Measurements from ENCODE around the gene TBCCD1. TPM values are rescaled to one million over a fixed set of nuclear protein-coding genes. Genes with fewer than 3 reads are reported as not detected.

Gene TBCCD1
- polyA plus RNA-seq, 1 donor from 2014 or later, result 13.4 TPM

- no peak overlapping the region for H3K27ac ChIP-seq (ENCODE audit: low read length)
These were observed 56.6 kb downstream of the TBCCD1 start for GRCh38 chr3:186510374-186511079.

GRCh38 chr3:186509423-186509822, 57.7 kb downstream of the TBCCD1 start:
- no peak overlapping the region for H2AFZ ChIP-seq (ENCODE audit: low read depth, low read length)
- no peak overlapping the region for H3K9ac ChIP-seq (ENCODE audit: low read length)
- no peaks in the 10 kb centered on the region for H3K36me3 ChIP-seq (ENCODE audit: insufficient read depth, low read length)
- H3K79me2 ChIP-seq (replicated peaks; ENCODE audit: insufficient read depth, low read length), result no peaks in the 10 kb centered on the region
- no peaks in the 10 kb centered on the region for H4K20me1 ChIP-seq (ENCODE audit: insufficient read depth)
- no peak overlapping the region for H3K27ac ChIP-seq (ENCODE audit: low read length)
- no peaks in the 10 kb centered on the region for H3K27me3 ChIP-seq (ENCODE audit: insufficient read depth, low read depth, low read length)
- H3K9me2 ChIP-seq (ENCODE audit: insufficient read depth, low read length), result no peaks in the 10 kb centered on the region
- H3F3A ChIP-seq (ENCODE audit: insufficient read depth, low read length, poor library complexity, severe bottlenecking), result no peaks in the 10 kb centered on the region
- no peak overlapping the region for H3K4me2 ChIP-seq (ENCODE audit: low read length)
- H3K4me3 ChIP-seq (ENCODE audit: low read length), result no peak overlapping the region
- no peaks in the 10 kb centered on the region for H3K9me3 ChIP-seq (ENCODE audit: low read length)
- TF ChIP-seq TAF1 (IDR thresholded peaks at IDR 0.05; ENCODE audit: low read depth) (no peak), CTCF (IDR thresholded peaks at IDR 0.05; ENCODE audit: poor library complexity, severe bottlenecking) (no peak), REST (IDR thresholded peaks at IDR 0.05; ENCODE audit: borderline replicate concordance) (no peak), EP300 (conservative IDR thresholded peaks at IDR 0.05; ENCODE audit: poor library complexity, severe bottlenecking) (no peak), POLR2AphosphoS5 (IDR thresholded peaks at IDR 0.05) (no peak), RAD21 (conservative IDR thresholded peaks at IDR 0.05) (no peak)

More at GRCh38 chr3:186510374-186511079, 56.6 kb downstream of the TBCCD1 start:
- Histone ChIP-seq H4K20me1 (ENCODE audit: insufficient read depth) (no peaks in the 10 kb centered on the region), H3K4me3 (ENCODE audit: low read length) (no peak overlapping the region), H3K4me2 (ENCODE audit: low read length) (no peak overlapping the region), H3K9me3 (ENCODE audit: low read length) (no peaks in the 10 kb centered on the region), H3K9ac (ENCODE audit: low read length) (no peak overlapping the region), H3K79me2 (replicated peaks; ENCODE audit: insufficient read depth, low read length) (no peaks in the 10 kb centered on the region), H2AFZ (ENCODE audit: low read depth, low read length) (no peak overlapping the region), H3K9me2 (ENCODE audit: insufficient read depth, low read length) (no peaks in the 10 kb centered on the region), H3F3A (ENCODE audit: insufficient read depth, low read length, poor library complexity, severe bottlenecking) (no peaks in the 10 kb centered on the region), H3K27me3 (ENCODE audit: insufficient read depth, low read depth, low read length) (no peaks in the 10 kb centered on the region), H3K36me3 (ENCODE audit: insufficient read depth, low read length) (no peaks in the 10 kb centered on the region)
- TF ChIP-seq EZH2 (IDR thresholded peaks at IDR 0.05; ENCODE audit: borderline replicate concordance, insufficient read depth, low read length, poor library complexity, severe bottlenecking), result no peak
- TF ChIP-seq POLR2AphosphoS5 (IDR thresholded peaks at IDR 0.05), result no peak
- TF ChIP-seq RAD21 (conservative IDR thresholded peaks at IDR 0.05), result no peak
- no peak for TF ChIP-seq CTCF (IDR thresholded peaks at IDR 0.05; ENCODE audit: poor library complexity, severe bottlenecking)
- no peak for TF ChIP-seq REST (IDR thresholded peaks at IDR 0.05; ENCODE audit: borderline replicate concordance)
- no peak for TF ChIP-seq EP300 (conservative IDR thresholded peaks at IDR 0.05; ENCODE audit: poor library complexity, severe bottlenecking)
- no peak for TF ChIP-seq MXI1 (conservative IDR thresholded peaks at IDR 0.05; ENCODE audit: poor library complexity, severe bottlenecking)

All from neural cell (in vitro differentiated cells).